ENCODE measurements around the gene NEU4. TPM values are rescaled to one million over a fixed set of nuclear protein-coding genes. Genes with fewer than 3 reads are reported as not detected.
A peak's percentile ranks its signal among the peaks of the same experiment; 100 is the strongest.

Gene NEU4
- total RNA-seq, 4 donors from 2014 or later, result 0.78 to 5.7 (median 1.1) TPM; not detected in 1

DNA sequence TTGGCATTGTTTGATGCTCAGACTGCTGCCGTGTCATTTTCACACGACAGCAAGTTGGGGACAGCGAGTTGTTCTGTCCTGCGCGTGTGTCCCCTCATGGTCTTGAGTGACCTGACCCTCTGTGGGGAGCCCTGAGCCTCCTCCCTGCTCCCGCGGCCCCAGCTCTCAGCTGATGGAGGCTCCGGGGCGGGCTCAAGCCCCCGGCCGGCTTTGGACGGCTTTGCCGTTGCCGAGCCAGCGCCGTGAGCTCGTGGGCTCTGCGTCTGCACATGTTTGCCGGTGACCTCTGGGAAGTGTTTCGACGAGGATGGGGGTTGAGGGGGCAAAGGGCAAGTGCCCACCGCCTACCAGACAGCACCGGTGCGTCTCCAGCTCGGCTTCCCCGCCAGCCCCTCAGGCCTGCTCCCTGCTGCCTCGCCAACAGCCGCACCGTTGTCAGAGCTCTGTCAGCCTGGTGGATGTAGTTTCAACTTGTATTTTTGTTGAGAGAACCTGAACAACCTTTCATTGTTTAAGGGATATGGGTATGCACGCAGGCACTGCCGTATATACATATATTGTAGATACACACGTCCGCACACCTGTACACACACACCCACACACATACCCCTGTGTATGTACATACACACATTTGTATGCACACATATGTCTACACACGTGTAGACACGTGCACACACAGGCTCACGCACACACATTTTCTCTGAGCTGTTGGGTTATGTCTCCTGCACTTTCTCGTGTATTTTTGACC is 36.0 kb downstream of the NEU4 start:
- Histone ChIP-seq H3K4me1 (peaks cover 3 to 7% of the 10 kb centered on the region in 2 donors), H3K9me3 (no peaks in the 10 kb centered on the region), H3K36me3 (no peaks in the 10 kb centered on the region), H3K27me3 (no peaks in the 10 kb centered on the region), H3K27ac (peak overlapping the region in 1 of 3 donors; percentile 28), H3K4me3 (replicated peaks in 1 of 3) (no peak overlapping the region)
- TF ChIP-seq POLR2A (IDR thresholded peaks at IDR 0.05), result no peak
- no peak for DNase-seq
- WGBS, 2 donors, result 80 to 89% methylated on average over 24 to 36 of the region's 37 CpGs
- intact Hi-C loops (cut with DNase I), result no loop called here

DNA sequence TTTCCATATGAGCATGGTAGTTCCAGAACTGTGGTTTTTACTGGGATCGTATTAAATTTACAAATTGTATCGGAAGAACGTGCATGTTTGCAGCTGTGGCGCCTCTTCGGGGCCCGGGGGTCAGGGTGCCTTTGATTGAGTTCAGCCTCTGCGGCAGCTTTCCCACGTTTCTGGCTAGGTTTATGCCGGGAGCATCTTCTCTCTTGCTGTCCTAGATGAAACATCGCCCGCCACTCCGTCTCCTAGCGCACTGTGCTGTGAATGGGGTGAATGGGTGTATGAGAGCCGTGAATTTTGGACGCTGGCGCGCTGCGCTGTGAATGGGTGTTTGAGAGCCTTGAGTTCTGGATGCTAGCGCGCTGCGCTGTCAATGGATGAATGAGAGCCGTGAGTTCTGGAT is 37.4 kb downstream of the NEU4 start:
- H3K36me3 ChIP-seq, result no peaks in the 10 kb centered on the region
- no peaks in the 10 kb centered on the region for H3K9me3 ChIP-seq
- WGBS, 2 donors, result 88 to 91% methylated on average over 22 of the region's 22 CpGs
- peaks cover 3 to 7% of the 10 kb centered on the region in 2 donors for H3K4me1 ChIP-seq
- H3K27ac ChIP-seq, result no peak overlapping the region
- DNase-seq, result no peak
- no peak for TF ChIP-seq POLR2A (IDR thresholded peaks at IDR 0.05)
- TF ChIP-seq, protein P1, sequence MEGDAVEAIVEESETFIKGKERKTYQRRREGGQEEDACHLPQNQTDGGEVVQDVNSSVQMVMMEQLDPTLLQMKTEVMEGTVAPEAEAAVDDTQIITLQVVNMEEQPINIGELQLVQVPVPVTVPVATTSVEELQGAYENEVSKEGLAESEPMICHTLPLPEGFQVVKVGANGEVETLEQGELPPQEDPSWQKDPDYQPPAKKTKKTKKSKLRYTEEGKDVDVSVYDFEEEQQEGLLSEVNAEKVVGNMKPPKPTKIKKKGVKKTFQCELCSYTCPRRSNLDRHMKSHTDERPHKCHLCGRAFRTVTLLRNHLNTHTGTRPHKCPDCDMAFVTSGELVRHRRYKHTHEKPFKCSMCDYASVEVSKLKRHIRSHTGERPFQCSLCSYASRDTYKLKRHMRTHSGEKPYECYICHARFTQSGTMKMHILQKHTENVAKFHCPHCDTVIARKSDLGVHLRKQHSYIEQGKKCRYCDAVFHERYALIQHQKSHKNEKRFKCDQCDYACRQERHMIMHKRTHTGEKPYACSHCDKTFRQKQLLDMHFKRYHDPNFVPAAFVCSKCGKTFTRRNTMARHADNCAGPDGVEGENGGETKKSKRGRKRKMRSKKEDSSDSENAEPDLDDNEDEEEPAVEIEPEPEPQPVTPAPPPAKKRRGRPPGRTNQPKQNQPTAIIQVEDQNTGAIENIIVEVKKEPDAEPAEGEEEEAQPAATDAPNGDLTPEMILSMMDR (IDR thresholded peaks at IDR 0.05), result no peak
- no peaks in the 10 kb centered on the region for H3K27me3 ChIP-seq
- H3K4me3 ChIP-seq (replicated peaks in 1 of 3), result no peak overlapping the region
- intact Hi-C loops (cut with DNase I), result no loop called here

DNA sequence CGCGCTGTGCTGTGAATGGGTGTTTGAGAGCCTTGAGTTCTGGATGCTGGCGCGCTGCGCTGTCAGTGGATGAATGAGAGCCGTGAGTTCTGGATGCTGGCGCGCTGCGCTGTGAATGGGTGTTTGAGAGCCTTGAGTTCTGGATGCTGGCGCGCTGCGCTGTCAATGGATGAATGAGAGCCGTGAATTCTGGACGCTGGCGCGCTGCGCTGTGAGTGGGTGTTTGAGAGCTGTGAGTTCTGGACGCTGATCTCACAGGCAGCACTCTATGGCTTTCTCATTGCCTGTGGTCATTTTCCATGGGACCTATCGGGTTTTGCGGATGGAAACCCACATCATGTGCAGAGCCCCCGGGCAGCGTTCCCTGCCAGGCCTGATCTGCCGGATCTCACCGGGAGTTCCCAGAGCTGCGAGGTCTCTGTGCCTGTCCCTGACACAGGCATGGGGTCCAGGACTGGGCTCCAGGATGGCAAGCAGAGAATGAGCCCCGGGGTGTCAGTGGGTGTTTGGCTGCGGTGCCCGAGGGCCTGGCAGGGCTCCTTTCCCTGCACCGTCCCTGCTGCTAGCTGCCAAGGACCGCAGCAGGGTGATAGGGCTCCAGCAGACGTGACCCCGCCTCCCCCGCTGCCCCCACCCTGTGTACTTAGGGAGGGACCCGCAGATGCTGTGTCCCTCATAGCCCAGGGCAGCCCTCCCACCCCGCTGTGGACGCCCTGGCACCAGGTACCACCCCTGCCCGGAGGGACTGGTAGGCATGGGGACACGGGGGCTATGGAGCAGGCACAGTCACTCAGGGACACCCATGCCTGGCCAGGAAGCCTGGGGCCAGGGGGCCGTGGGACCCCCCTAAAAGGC is 40.0 kb downstream of the NEU4 start:
- H3K9me3 ChIP-seq, result no peaks in the 10 kb centered on the region
- TF ChIP-seq, protein P1 (IDR thresholded peaks at IDR 0.05), result no peak
- no peak for TF ChIP-seq POLR2A (IDR thresholded peaks at IDR 0.05)
- H3K36me3 ChIP-seq, result no peaks in the 10 kb centered on the region
- intact Hi-C loops (cut with DNase I), result no loop called here
- no peaks in the 10 kb centered on the region for H3K27me3 ChIP-seq
- no peak overlapping the region for H3K4me3 ChIP-seq (replicated peaks in 1 of 3)
- DNase-seq, result no peak
- H3K4me1 ChIP-seq, result peaks cover 3 to 7% of the 10 kb centered on the region in 2 donors
- 89 to 97% methylated on average over 19 to 33 of the region's 39 CpGs for WGBS, 2 donors
- H3K27ac ChIP-seq, result no peak overlapping the region

DNA sequence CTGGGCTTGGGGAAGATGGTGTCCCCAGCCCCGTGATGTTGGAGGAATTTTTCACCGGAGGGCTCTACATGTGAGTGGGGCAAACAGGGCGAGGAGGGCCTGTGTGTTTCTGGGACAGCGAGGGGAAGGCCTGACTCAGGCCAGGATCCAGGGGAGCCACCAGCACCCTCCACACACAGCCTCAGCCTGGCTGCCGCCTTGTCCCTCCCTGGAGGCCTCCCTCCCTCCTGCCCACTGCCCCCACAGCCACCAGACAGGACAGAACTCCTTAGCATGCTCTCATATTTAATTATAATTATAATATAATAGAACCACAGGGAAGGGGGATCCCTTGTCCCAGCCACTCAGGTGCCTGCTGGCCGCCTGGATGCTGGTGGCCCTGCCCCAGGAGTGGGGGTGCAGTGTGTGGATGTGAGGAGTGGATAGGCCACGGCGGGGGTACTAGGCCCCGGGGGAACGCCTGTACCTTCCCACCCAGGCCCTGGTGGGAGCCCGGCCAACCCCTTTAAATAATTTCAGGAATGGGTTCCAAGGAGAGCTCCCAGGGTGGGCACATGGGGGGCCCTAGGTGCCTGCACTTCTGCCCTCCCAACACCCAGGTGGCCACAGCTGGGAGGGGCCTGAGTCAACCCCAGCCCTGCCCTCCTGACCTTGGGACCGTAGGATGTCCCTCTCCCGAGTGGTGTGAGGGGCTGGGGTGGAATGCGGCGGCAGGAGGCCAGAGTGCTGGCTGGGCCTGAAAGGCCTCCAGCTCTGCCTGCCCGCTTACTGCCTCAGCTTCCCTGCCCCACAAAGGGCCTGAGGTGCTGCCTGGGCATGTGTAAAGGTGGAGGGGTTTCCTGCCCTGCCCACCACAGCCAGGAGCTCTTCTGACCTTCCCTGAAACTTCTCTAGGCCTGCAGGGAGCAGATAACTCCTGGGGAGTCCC is 40.9 kb downstream of the NEU4 start:
- TF ChIP-seq, protein P1 (IDR thresholded peaks at IDR 0.05), result no peak
- TF ChIP-seq POLR2A (IDR thresholded peaks at IDR 0.05), result no peak
- no peak for DNase-seq
- Histone ChIP-seq H3K4me3 (replicated peaks in 1 of 3) (no peak overlapping the region), H3K27ac (no peak overlapping the region), H3K4me1 (peaks cover 1% of the 10 kb centered on the region in 2 donors), H3K27me3 (no peaks in the 10 kb centered on the region), H3K36me3 (no peaks in the 10 kb centered on the region), H3K9me3 (no peaks in the 10 kb centered on the region)
- intact Hi-C loops (cut with DNase I), result no loop called here
- WGBS, 2 donors, result 93 to 95% methylated on average over 11 to 15 of the region's 16 CpGs

Data from thyroid gland (tissue), 4 donors.